ES-I3 (cell line): ENCODE data around the gene RAP1GAP2.
"Not testable (repeated sequence)": the region's sequence is repeated elsewhere in the genome, so short reads cannot be mapped to it uniquely, and the experiment has no call there.

ENCODE experiments used
- H3K36me3 ChIP-seq: 2 replicates; pipeline ENCODE4 v1.6.1; 2013; ENCODE audit warnings: mild to moderate bottlenecking, low read length, control low read depth, moderate library complexity; ENCODE audit not compliant: insufficient read depth
- H3K4me1 ChIP-seq: 2 replicates; pipeline ENCODE4 v1.6.1; 2013; ENCODE audit warnings: mild to moderate bottlenecking, control low read depth, low read length; ENCODE audit not compliant: insufficient read depth
- H3K9ac ChIP-seq: 2 replicates; pipeline ENCODE4 v1.6.1; 2013; ENCODE audit warnings: low read depth, mild to moderate bottlenecking, low read length, moderate library complexity
- H3K9me3 ChIP-seq: 2 replicates; pipeline ENCODE4 v1.6.1; 2013; ENCODE audit warnings: mild to moderate bottlenecking, low read length, moderate library complexity; ENCODE audit not compliant: control insufficient read depth, insufficient read depth

The RAP1GAP2 gene

GRCh38 chr17:3046753-3047152, 250.5 kb downstream of the RAP1GAP2 start:
- no peaks in the 10 kb centered on the region for H3K4me1 ChIP-seq
- H3K9ac ChIP-seq = no peak overlapping the region
- peaks cover 5% of the 10 kb centered on the region; the same call in 1 of the 2 replicates for H3K9me3 ChIP-seq
- no peaks in the 10 kb centered on the region for H3K36me3 ChIP-seq

- Histone ChIP-seq H3K9ac (peak overlapping the region; percentile 87), H3K9me3 (no peaks in the 10 kb centered on the region; the same call in 1 of the 2 replicates), H3K36me3 (no peaks in the 10 kb centered on the region), H3K4me1 (no peaks in the 10 kb centered on the region)
Observed at GRCh38 chr17:3048727-3049471, 252.7 kb downstream of the RAP1GAP2 start.

- H3K9me3 ChIP-seq = no peaks in the 10 kb centered on the region; the same call in 1 of the 2 replicates
- H3K9ac ChIP-seq = peak overlapping the region; percentile 87; the same call in 1 of the 2 replicates
- H3K4me1 ChIP-seq = no peaks in the 10 kb centered on the region
- H3K36me3 ChIP-seq = no peaks in the 10 kb centered on the region
Observed at GRCh38 chr17:3049705-3050295, 253.6 kb downstream of the RAP1GAP2 start.

GRCh38 chr17:3054868-3055267, 258.6 kb downstream of the RAP1GAP2 start:
- not testable (repeated sequence) for H3K9me3 ChIP-seq, H3K36me3 ChIP-seq, H3K9ac ChIP-seq, H3K4me1 ChIP-seq

- not testable (repeated sequence) for H3K9me3 ChIP-seq, H3K36me3 ChIP-seq, H3K9ac ChIP-seq, H3K4me1 ChIP-seq
Observed at GRCh38 chr17:3062824-3063377, 266.7 kb downstream of the RAP1GAP2 start.

GRCh38 chr17:3063507-3063906, 267.3 kb downstream of the RAP1GAP2 start, which contains the start of gene OR1D5:
TSS of gene OR1D5 (minus strand) at chr17:3063607. CDS start at chr17:3063607, 0 bp downstream.
- H3K4me1 ChIP-seq, H3K9ac ChIP-seq, H3K36me3 ChIP-seq, H3K9me3 ChIP-seq: not testable (repeated sequence)

- H3K9me3 ChIP-seq, H3K9ac ChIP-seq, H3K36me3 ChIP-seq, H3K4me1 ChIP-seq: not testable (repeated sequence)
Observed at GRCh38 chr17:3065192-3065591, 269.0 kb downstream of the RAP1GAP2 start.

- H3K9me3 ChIP-seq, H3K36me3 ChIP-seq, H3K4me1 ChIP-seq, H3K9ac ChIP-seq: not testable (repeated sequence)
Observed at GRCh38 chr17:3073850-3074249, 277.6 kb downstream of the RAP1GAP2 start.
